NCI-H748 (cell line): ENCODE measurements around the gene CRHR2.
"Not testable (repeated sequence)": the region's sequence is repeated elsewhere in the genome, so short reads cannot be mapped to it uniquely, and the experiment has no call there.

ENCODE experiments used
- DNase-seq: peaks from one replicate; lab custom pipeline; 2025; ENCODE audit not compliant: unreplicated experiment; lab: John Stamatoyannopoulos, UW

Gene CRHR2

GRCh38 chr7:30656006-30656957 is 26.0 kb downstream of the CRHR2 start:
- no peak for DNase-seq

- no peak for DNase-seq
Measured at GRCh38 chr7:30655096-30655970, 26.9 kb downstream of the CRHR2 start.

DNA sequence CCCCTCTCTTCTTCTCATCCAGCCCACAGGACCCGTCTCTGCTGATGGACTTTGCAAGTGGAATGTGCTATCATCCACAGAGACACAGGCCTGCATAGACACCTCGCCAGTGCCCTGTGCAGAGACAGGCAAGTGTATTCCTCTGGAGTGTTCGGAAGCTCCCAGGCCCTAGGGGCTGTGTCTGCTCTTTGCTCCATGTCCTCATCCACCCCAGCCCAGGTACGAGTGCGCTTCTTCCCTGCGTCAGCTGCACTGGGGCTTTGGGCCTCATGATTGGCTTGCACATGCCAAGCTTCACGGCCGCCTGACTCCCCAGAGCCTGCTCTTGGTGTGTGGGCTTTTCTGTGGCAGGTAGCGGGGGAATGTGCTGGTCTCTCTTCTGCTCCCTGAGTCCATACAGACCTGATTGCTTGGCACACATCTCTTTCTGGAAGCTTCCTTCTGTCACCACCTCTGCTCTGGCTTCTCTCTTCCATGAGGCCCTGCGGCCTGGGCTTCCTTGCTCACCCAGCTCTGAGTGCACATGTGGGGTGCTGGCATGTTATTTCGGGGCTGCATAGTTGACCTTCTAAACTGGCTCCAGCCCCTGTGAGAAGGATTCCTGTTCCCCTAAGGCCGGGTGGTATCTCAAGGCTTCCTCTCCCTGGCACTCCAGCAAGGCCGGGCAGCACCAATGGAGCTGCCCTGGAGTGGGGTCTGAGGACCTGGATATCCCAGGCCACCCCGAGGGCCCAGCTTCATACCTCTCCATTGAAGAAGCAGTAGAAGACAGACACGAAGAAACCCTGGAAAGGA is 27.8 kb downstream of the CRHR2 start:
- DNase-seq = no peak

DNA sequence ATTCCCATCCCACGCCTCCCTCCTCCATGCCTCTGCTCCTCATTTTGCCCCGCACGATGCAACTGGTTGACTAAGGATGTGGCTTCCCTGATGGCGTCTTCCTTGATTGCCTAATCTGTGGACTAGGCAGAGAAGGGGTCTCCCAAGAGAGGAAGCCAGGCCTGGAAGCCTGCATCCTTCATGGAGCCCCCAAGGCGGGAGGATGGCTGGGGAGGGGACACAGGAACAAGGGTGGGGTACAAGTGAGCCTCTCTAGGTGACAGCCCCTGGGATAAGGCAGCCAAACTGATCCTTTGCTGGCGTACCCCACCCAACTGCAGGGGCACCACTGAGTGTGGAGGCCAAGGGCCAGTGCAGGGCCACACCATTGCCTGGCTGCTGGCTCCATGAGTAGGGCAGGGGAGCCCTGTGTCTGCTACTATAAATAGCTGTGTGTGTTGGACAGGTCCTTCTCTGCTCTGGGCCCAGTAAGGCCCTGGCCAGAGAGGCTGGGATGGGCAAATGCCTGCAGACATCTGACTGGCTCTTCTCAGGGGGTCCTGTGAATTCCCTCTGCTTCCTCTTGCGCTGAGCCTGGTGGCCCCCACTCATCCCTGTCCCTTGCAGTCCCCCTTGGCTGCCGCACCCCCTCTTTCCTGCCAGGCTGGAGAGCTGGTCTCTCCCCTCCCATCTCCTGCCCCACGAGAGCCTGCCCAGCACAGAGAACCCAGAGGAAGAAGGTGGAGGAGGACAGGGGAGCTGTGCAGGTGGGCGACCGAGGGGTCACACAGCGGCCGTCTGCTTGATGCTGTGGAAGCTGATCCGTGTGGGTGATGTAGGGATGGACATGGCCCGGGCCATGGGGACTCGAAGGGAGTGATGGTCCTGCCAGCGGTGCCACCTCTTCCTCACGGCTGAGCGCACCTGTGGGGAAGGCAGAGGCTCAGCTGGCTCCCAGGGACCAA is 29.3 kb downstream of the CRHR2 start:
- DNase-seq = no peak

DNA sequence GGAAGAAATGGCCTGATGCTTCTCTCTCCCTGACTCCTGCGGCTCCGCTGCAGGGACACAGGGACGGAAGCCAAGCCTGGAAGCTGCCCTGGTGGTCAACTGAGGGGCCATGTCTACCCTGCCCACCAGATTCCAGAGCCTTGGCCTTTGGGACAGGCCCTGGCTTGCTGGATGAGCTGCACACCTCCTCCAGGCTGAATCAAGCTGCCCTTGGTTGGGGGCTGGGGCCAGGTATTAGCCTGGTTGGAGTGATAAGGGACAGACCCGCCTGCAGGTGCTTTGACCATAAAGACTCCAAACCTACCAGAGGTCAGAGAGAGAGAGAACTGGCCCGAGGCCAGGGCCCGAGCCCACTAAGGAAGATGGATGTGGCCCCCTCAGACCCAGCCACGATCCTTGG is 30.1 kb downstream of the CRHR2 start:
- DNase-seq = no peak

GRCh38 chr7:30650421-30650808 is 31.8 kb downstream of the CRHR2 start:
- no peak for DNase-seq

- no peak for DNase-seq
Measured at GRCh38 chr7:30649717-30650420, 32.4 kb downstream of the CRHR2 start.

- no peak for DNase-seq
Measured at GRCh38 chr7:30648744-30649540, 33.3 kb downstream of the CRHR2 start.

DNA sequence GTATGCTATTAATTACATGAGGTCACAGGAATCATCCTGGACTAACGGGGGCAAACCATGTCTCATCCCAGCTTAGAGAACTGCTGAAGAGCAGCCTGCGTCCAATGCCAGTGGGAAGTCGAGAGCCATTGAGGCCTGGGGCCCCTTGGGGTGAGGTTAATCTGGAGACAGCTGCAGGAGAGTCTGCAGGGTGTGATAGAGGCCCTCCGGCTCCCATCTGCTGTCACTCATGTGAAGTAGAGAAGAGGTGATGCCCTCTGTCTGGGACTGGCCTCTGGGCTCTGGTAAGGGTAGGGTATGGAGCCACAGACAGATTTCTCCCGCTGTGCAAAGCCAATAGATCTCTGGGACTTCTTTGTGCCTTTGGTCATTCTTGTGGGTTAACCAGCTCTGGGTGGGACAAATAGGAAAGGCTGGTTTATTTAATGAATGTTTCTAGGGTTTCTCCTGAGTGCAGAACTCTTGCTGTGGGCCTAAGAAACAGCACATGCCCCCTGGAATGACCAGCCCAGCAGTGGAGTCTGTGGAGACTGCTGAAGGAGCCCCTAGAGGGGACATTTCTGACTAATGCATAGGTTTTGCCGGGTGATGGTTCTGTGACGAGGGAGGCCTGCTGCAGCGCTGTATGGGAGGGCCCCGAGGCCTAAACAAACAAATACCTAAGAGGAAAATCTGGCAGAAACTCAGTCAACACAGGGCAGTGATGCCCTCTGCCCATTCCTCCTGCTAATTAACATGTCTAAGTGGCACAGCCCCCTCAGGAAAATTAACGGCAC is 34.5 kb downstream of the CRHR2 start:
- no peak for DNase-seq

- no peak for DNase-seq
Measured at GRCh38 chr7:30646154-30646553, 36.1 kb downstream of the CRHR2 start.

DNA sequence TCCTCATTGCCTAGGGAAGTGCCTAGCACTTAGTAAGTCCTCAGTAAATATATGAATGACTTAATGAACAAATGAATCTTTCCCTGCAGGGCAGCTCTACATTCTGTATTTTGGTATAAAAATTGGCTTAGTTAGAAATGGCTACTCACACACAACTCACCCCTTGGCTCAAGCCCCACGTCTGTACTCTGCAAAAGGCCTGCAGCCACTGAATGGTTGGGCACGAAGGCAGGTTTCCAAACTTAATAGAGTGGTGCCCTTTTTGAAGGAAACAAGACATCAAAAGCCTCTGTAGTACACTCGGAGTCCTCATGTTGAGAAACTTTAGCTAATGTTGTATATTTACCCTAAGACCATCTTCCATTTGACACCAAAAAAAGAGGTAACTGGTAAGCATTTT is 36.6 kb downstream of the CRHR2 start:
- no peak for DNase-seq

DNA sequence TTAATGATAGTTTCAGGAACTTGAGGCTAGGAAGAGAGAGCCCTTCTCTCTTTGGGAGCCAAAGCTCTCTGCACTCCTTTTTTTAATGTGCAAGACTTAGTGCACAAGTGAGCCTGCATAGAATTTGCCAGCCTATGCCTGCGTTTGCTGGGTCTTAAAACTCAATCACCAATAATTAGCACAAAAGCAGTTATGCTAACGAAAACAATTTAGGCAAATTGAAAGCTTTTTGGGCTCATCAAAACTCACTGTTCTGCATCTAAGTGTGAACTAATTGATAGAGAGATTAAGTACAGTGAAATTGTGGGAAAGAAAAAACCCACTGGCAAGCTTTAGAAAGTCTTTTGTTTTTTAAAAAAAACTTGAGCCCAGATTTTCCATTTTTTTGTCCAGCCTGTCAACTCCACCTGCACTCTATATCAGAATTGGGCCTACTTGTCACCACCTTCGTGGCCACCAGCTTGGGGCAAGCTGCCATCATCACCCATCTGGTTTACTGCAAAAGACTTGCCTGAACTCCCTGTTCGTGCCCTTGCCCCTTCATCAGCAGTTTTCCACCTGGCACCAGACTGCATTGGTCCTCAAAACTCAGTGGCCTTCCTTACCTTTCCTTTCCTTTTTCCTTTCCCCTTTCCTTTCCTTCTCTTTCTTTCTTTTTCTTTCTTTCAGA is 37.8 kb downstream of the CRHR2 start:
- no peak for DNase-seq

- DNase-seq = no peak
Measured at GRCh38 chr7:30642789-30643188, 39.5 kb downstream of the CRHR2 start.

DNA sequence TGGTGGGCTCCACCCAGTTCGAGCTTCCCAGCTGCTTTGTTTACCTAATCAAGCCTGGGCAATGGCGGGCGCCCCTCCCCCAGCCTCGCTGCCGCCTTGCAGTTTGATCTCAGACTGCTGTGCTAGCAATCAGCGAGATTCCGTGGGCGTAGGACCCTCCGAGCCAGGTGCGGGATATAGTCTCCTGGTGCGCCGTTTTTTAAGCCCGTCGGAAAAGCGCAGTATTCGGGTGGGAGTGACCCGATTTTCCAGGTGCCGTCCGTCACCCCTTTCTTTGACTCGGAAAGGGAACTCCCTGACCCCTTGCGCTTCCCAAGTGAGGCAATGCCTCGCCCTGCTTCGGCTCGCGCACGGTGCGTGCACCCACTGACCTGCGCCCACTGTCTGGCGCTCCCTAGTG is 39.9 kb downstream of the CRHR2 start:
- DNase-seq = not testable (repeated sequence)

DNA sequence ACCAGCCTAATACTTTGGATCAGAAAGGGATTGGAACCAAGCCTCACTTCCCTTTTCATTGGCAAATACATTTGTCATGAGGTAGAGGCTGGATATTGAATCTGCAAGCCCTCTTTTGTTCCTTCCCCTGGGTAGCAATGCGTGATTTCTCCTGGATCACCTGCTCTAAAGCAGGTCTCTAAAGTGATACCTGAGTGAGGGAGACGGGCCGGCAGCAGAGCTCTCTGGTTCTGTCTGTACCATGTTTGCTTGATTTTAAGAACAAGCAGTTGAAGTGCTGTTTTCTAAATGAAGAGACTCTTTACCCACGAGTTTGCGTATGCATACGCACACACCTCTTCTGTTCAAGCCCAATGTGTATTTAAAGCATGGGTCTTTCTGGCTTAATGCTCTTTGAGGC is 46.5 kb downstream of the CRHR2 start:
- DNase-seq = no peak

DNA sequence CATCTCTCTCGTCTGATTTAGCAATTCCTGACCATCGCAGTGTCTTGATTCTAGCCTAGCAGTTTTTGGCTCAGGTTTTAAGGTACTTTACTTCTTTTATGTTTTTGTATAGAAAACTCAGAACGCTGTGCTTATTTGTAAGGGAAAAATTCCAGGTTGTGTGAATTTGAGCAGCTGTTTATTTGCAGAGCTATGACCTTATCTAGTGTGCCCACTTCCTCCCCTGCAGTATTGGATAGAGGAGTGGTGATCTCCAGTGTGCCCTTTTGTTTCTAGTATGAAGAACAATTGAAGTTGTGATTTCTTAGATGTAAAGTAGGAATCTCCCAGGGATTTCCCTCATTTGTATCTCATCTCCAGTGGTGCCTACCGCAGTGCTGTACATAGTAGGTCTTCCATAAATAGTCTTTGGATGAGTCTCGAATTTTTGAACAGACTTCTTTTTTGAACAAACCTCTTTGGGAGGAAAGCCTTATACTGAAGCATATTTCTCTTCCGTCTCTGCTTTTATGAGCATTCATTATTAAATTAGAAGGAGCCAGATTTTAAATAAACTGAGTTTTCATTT is 47.5 kb downstream of the CRHR2 start:
- DNase-seq = no peak

DNA sequence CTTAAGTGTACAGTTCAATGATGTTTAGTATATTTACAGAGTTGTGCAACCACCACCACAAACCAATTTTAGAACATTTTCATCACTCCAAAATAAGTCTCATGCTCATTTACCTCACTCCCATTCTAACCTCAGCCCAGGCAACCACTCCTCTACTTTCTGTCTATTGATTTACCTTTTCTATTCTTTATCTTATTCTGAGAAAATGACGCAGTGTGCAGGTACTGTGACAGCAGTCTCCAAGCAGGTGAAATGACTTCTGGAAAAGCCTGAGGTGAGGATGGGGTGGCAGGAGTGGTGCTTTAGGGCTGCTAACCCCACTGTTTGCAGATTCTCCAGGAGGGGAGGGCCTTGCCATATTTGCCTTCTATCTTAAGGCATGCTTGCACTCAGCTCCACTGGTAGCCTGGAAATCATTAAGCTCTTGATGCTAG is 48.0 kb downstream of the CRHR2 start:
- no peak for DNase-seq
